Endothelial cell of umbilical vein (primary cell): ENCODE results near the gene MRPL21.

Source experiments
- POLR2A ChIP-seq: IDR thresholded peaks from 2 replicates; pipeline ENCODE4 v1.6.1; 2012; ENCODE audit warnings: low read depth, mild to moderate bottlenecking, control low read depth, low read length
- POLR2AphosphoS5 ChIP-seq: IDR thresholded peaks from 2 replicates; pipeline ENCODE4 v1.6.1; 2012; ENCODE audit warnings: low read depth, mild to moderate bottlenecking, control low read depth, low read length, moderate library complexity; ENCODE audit not compliant: insufficient read depth
- TF ChIP-seq, protein P1 (sequence below), 2 donors: IDR thresholded peaks; 1 replicate in 1 of 2; 2 replicates in 1 of 2; pipeline ENCODE4 v1.5.1; 2011; ENCODE audit warnings: low read length in 2 of 2, mild to moderate bottlenecking in 2 of 2, moderate library complexity in 2 of 2, control low read depth in 1 of 2, inconsistent platforms in 1 of 2, low read depth in 1 of 2; ENCODE audit not compliant: insufficient read depth in 1 of 2; ENCODE audit errors: extremely low read depth in 1 of 2

DNA sequence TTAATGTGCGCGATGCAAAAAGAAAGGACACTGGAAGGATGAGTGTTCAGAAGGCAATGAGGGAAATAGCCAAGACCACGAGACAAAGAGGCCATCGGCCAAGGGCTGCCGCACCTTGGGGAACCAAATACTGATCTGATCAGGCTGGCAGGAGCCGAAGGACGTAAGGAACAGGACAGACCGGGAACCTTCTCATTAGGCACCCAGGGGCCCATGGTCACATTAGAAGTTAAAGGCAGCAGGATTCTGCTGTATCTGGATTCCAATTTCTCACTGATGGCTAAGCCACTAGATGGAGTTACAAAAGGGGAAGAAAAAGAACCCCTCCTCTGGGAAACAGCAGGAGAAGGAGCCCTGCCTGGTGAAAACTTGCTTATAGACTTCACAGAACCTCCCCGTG, 33.2 kb downstream of the MRPL21 start:
- TF ChIP-seq POLR2AphosphoS5 (no peak), POLR2A (no peak)
- TF ChIP-seq, protein P1, sequence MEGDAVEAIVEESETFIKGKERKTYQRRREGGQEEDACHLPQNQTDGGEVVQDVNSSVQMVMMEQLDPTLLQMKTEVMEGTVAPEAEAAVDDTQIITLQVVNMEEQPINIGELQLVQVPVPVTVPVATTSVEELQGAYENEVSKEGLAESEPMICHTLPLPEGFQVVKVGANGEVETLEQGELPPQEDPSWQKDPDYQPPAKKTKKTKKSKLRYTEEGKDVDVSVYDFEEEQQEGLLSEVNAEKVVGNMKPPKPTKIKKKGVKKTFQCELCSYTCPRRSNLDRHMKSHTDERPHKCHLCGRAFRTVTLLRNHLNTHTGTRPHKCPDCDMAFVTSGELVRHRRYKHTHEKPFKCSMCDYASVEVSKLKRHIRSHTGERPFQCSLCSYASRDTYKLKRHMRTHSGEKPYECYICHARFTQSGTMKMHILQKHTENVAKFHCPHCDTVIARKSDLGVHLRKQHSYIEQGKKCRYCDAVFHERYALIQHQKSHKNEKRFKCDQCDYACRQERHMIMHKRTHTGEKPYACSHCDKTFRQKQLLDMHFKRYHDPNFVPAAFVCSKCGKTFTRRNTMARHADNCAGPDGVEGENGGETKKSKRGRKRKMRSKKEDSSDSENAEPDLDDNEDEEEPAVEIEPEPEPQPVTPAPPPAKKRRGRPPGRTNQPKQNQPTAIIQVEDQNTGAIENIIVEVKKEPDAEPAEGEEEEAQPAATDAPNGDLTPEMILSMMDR (IDR thresholded peaks at IDR 0.05; ENCODE audit: extremely low read depth in 1 of 2, insufficient read depth in 1 of 2, low read depth in 1 of 2, low read length in 2 of 2) = no peak
